Stomach (tissue), 4 donors: ENCODE measurements around the gene SUMO3.

Experiments
- EP300 ChIP-seq: sonication (generic); formaldehyde crosslinking; IDR thresholded peaks from one replicate; pipeline ENCODE4 v1.6.1; 2017; ENCODE audit warnings: antibody characterized with exemption
- POLR2A ChIP-seq, 4 donors: fragments of 450-650 bp; IDR thresholded peaks; one replicate each; pipeline ENCODE4 v1.6.1; 2016; ENCODE audit warnings: antibody characterized with exemption in 4 of 4, control low read depth in 2 of 4, mild to moderate bottlenecking in 1 of 4, moderate library complexity in 1 of 4
- POLR2AphosphoS5 ChIP-seq, 3 donors: sonication (generic); formaldehyde crosslinking; IDR thresholded peaks; one replicate each; pipeline ENCODE4 v1.6.1; 2016; ENCODE audit warnings: antibody characterized with exemption in 3 of 3
- TF ChIP-seq, protein P1 (sequence below), 7 experiments: fragments of 450-650 bp in 4 of 7; fragments of 200-600 bp in 3 of 7; sonication (generic) in 3 of 7; IDR thresholded peaks; one replicate each; pipeline ENCODE4 v1.5.1; 2016 to 2019; ENCODE audit warnings: antibody characterized with exemption in 7 of 7, control low read depth in 2 of 7, mild to moderate bottlenecking in 1 of 7

DNA sequence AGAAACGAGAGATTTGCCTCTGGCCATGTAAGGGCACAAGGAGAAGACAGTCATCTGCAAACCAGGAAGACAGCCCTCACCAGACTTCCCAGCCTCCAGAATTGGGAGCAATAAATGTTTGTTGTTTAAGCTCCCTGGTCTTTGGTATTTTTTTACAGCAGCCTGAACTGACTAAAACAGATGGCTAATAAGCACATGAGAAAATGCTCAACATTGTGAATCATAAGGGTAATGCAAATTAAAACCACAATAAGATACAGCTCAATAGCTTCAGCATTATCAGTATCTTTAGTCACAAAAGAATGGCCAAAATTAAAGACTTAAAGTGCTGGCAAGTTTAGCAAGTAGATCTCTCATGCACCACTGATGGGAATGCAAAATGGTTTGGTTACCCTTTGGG is 28.0 kb downstream of the SUMO3 start:
- TF ChIP-seq, protein P1, sequence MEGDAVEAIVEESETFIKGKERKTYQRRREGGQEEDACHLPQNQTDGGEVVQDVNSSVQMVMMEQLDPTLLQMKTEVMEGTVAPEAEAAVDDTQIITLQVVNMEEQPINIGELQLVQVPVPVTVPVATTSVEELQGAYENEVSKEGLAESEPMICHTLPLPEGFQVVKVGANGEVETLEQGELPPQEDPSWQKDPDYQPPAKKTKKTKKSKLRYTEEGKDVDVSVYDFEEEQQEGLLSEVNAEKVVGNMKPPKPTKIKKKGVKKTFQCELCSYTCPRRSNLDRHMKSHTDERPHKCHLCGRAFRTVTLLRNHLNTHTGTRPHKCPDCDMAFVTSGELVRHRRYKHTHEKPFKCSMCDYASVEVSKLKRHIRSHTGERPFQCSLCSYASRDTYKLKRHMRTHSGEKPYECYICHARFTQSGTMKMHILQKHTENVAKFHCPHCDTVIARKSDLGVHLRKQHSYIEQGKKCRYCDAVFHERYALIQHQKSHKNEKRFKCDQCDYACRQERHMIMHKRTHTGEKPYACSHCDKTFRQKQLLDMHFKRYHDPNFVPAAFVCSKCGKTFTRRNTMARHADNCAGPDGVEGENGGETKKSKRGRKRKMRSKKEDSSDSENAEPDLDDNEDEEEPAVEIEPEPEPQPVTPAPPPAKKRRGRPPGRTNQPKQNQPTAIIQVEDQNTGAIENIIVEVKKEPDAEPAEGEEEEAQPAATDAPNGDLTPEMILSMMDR (IDR thresholded peaks at IDR 0.05): no peak
- TF ChIP-seq POLR2AphosphoS5 (IDR thresholded peaks at IDR 0.05): no peak
- no peak for TF ChIP-seq POLR2A (IDR thresholded peaks at IDR 0.05)
- no peak for TF ChIP-seq EP300
